MM.1S (cell line): ENCODE measurements around the gene DSTN.

Source experiments
- EZH2phosphoT487 ChIP-seq: fragments of 300-600 bp; sonication (generic); IDR thresholded peaks from 2 replicates; pipeline ENCODE4 v1.6.1; 2018; ENCODE audit warnings: antibody characterized with exemption, low read length
- TF ChIP-seq, protein P1 (sequence below): fragments of 300-600 bp; sonication (generic); IDR thresholded peaks from 2 replicates; pipeline ENCODE4 v1.5.1; 2016; ENCODE audit warnings: antibody characterized with exemption, low read length, mixed read lengths

DNA sequence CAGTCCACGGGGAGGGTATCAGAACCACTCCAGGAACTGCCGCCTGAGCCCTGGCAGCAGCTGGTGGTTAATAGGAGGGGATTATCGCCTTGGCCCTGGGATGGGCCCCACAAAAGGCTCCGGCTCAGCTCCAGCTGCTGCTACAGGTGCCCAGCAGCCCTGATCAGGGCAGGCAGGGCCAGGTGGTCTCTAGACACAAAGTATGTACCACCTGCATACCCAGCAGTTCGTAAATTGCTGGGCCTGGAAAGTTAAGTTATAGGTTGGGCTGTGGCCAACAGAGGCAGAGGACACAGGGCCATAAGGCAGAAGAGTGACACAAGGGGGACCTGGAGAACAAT lies 77.1 kb downstream of the DSTN start:
- TF ChIP-seq, protein P1, sequence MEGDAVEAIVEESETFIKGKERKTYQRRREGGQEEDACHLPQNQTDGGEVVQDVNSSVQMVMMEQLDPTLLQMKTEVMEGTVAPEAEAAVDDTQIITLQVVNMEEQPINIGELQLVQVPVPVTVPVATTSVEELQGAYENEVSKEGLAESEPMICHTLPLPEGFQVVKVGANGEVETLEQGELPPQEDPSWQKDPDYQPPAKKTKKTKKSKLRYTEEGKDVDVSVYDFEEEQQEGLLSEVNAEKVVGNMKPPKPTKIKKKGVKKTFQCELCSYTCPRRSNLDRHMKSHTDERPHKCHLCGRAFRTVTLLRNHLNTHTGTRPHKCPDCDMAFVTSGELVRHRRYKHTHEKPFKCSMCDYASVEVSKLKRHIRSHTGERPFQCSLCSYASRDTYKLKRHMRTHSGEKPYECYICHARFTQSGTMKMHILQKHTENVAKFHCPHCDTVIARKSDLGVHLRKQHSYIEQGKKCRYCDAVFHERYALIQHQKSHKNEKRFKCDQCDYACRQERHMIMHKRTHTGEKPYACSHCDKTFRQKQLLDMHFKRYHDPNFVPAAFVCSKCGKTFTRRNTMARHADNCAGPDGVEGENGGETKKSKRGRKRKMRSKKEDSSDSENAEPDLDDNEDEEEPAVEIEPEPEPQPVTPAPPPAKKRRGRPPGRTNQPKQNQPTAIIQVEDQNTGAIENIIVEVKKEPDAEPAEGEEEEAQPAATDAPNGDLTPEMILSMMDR: no peak
- no peak for TF ChIP-seq EZH2phosphoT487
